ENCODE measurements around the gene PLXNA4.
"Not testable (repeated sequence)": the region's sequence is repeated elsewhere in the genome, so short reads cannot be mapped to it uniquely, and the experiment has no call there.

PLXNA4 gene

DNA sequence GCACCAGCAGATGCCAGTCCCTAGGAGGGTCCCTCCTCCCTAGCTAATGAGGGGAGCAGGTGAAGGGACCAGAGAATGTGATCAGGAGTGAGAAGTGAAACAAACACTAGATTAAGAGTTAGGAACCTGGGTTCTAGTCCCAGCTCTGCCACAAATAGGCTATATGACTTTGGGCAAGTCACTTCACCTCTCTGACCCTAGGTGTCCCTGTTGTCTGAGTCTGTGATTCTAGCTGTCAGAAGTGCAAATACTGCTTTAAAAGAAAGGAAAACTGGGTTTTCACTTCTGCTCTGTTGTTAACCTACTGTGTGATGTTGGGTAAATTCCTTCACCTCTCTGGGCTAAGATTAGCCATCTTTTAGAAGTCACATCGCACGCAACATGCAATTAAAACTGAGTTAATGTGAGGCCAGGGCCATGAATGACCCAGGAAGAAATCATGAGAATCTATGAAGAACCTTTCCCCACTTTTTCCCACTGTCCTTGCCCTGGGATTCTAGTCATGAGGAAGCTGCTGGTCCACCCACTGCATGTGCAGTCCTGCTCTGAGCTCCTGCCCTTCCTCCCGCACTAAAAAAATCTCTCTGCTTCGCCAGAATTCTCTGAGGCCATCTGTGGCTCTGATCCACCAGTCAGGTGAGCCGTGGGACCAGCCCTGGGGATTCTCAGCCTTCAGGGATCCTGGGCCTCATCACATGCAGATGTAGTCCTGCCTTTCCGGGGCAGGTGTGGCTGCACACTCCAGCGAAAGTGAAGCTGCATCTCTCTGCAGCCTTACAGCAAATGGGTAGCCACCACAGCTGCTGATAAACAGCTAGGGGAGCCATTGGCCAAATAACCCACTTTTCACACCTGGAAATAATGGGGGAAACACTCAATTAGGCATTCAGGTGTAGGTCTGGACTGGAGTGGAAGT, 181.7 kb downstream of the PLXNA4 start:
- DNase-seq (ENCODE audit: low read depth in 1 of 2, low spot score in 1 of 2): no peak

DNA sequence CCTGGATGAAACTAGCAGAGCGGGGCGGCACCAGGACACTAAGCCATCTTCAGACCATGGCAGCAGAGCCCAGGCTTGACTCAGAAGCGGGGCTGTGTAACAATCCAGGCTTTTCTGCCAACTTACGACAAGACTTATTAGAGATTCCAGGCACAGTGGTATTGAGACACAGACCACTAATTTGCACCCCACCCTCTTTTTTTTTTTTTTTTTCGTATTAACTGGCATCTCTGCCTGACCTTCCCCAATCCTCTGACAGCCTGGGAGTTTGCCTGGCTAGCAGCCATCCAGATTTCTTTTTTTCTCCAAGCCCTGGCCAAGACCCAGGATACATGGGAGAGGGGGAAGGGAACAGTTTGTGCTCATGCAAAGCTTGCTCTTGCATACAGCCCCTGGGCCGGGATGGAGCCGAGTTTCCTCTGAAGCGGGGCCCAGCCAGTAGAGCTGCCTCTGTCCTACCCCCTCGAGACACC, 182.4 kb downstream of the PLXNA4 start:
- DNase-seq (ENCODE audit: low read depth in 1 of 2, low spot score in 1 of 2): no peak

DNA sequence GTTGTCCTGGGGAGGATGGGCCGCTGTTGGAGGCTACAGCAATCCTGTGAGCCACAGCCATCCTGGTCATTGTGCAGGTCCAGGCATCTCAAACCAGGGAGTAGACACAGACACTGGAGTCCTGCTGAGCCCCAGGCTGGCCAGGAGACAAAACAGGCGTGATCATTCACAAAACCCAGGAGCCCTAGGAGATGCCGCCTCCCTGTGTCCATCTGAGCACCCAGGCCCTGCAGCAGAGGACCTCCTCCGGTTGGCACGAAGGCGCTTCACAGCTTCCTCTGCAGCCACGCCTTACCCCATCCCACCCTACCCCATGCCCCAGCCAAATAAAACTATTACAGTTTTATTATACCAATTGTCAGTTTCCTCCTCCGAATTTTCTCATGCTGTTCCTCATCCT, 183.6 kb downstream of the PLXNA4 start:
- no peak for DNase-seq (ENCODE audit: low read depth in 1 of 2, low spot score in 1 of 2)

GRCh38 chr7:132390705-132391104, 185.6 kb downstream of the PLXNA4 start:
- DNase-seq (ENCODE audit: low read depth in 1 of 2, low spot score in 1 of 2): no peak

GRCh38 chr7:132390049-132390448, 186.2 kb downstream of the PLXNA4 start:
- not testable (repeated sequence) for DNase-seq (ENCODE audit: low read depth in 1 of 2, low spot score in 1 of 2)

DNA sequence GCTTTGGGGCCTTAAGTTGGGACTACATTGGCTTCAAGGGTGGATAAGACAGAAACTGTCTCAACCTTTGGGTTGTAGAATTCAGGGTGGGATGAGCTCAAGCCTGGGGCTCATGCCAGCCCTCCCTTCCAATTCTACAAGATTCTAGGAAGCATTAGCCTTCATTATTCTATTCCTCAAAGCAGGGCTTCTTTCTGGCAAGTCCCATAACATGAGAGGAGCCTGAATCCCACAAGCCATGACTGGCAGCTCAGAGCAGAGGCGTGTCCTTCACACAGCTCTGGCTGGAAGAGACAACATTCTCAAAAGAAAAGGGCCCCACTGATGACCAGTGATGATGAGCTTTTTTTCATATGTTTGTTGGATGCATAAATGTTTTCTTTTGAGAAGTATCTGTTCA, 187.6 kb downstream of the PLXNA4 start:
- no peak for DNase-seq (ENCODE audit: low read depth in 1 of 2, low spot score in 1 of 2)

DNA sequence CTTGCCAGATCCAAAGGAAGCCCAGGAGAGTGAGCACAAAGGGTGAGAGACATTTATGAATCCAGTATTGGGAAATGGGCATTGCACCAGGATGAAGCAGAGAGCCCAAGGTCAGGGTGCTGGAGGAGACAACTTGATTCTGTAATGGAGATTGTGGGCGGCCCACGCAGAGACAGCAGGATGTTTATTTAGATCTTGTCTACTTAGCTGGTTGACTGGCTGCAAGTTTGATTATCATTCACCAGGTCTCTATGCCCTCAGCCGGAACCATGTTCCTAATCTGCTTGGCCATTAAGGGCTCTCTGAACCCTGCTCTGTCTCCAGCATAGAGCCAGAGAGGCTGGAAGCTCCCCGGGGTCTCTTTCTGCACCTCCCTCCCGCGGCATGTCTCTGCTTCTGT, 188.7 kb downstream of the PLXNA4 start:
- DNase-seq (ENCODE audit: low read depth in 1 of 2, low spot score in 1 of 2): no peak

GRCh38 chr7:132386201-132386681, 190.0 kb downstream of the PLXNA4 start:
- DNase-seq (ENCODE audit: low read depth in 1 of 2, low spot score in 1 of 2): no peak

- DNase-seq (ENCODE audit: low read depth in 1 of 2, low spot score in 1 of 2): no peak
These were observed 192.3 kb downstream of the PLXNA4 start for GRCh38 chr7:132383962-132384361.

DNA sequence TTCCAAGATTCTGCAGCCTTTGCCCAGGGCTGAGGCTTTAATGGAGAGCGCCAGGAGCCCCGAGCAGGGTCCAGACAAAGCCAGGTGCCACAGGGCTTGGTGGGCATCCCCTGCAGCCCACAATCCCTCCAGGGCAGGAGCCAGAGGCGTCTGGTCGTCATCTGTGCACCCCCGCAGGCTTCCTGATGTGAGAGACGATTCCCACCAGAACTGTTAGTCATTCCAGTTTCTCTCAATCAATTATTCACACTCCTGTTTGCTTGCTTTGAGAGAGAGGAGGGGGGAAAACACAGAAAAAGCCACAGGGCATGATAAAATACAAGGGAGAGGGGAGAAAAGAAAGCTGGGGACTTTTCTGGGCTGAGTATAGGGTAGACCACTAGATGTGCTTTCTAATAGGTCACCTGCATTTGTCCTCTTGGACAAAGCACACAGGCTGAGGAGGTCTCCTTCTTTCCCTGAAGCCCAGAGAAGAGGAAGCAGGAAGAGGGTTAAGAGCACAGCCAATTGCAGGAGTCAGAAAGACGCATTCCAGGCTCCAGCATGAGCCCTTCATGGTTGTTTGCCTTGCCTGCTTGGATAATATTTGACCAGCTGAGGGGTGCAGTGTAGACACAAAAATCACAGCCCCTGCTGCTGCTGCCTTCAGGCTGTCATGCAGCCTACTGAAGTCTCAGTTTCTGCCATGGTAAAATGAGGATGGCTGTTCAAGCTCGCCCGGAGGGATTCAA, 194.4 kb downstream of the PLXNA4 start:
- no peak for DNase-seq (ENCODE audit: low read depth in 1 of 2, low spot score in 1 of 2)

- no peak for DNase-seq (ENCODE audit: low read depth in 1 of 2, low spot score in 1 of 2)
These were observed 196.2 kb downstream of the PLXNA4 start for GRCh38 chr7:132380059-132380458.

DNA sequence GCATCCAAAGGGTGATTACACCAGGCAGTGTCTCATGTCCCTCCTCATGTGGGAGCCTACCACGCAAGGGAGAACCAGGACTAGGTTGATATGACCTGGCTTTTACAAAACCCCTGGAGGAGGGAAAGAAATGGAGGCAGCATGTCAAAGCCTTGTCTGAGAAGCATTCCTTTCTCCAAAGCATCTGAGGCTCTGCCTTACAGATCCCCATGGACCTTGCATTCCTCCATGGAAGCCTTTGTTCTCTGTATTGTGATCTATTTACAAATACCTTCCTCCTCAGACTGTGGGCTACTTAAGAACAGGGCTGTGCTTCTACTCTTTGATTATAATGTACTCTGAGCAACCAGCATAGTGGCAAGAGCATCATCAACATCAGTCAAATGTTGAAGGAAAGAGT, 197.0 kb downstream of the PLXNA4 start:
- DNase-seq (ENCODE audit: low read depth in 1 of 2, low spot score in 1 of 2): no peak

DNA sequence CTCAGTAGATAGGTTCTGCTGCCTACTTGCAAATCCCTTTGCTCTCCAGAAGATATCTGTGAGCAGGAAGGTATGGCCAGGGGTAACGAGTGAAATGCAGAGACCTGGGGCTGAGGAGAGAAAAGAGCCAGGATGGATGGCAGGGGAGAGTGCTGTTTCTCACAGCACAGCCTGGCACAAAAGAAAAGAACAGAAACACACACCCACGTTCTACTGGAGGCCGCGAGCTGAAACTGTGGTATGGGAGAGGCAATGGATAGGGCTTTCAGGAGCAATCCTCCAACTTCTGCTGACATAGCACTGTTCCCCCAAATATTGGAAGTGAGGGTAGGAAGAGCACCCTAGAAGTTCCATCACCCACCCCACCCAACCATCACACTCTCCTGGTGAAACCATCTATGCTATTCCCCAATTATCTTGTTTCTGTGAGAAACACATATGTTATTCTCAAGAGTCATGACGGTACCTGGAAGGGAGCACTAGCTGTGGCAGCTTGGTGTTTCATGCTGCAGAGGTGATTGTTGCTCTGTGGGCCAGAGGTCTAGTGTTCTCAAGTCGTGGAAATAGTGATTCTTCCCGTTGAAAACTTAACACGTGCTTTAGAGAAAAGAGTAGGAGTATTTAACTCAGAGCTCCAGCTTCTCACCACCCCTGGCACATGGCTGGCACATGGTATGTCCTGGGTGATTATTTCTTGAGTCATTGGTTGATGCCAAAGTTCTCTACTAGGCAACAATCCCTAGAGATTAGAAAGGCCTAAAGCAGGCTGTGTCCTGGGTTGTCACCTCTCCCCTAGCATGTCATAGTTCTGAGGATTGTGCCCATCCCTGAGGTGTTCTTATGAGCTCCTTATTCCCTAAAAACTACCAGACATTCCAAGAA, 198.3 kb downstream of the PLXNA4 start:
- DNase-seq (ENCODE audit: low read depth in 1 of 2, low spot score in 1 of 2): no peak

DNA sequence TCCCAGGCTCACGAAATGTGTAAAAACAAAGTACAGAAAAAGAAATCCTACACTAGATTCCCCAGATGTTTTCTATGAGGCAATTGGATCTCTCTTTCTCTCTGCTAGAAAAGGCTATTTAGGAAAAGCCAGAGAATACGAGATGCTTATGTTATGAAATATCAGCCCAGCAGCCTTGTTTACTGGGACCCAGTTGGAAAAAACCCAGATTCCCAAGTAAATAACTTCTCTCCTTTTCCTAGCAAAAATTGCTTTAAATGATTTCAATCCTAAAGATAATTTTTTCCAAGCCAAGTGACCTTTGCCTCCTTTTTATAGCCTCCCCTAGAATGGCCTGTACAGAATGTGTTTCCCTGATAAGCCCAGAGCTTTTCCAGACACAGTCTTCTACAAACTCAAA, 199.3 kb downstream of the PLXNA4 start:
- no peak for DNase-seq (ENCODE audit: low read depth in 1 of 2, low spot score in 1 of 2)

- no peak for DNase-seq (ENCODE audit: low read depth in 1 of 2, low spot score in 1 of 2)
These were observed 199.8 kb downstream of the PLXNA4 start for GRCh38 chr7:132376361-132377013.

DNA sequence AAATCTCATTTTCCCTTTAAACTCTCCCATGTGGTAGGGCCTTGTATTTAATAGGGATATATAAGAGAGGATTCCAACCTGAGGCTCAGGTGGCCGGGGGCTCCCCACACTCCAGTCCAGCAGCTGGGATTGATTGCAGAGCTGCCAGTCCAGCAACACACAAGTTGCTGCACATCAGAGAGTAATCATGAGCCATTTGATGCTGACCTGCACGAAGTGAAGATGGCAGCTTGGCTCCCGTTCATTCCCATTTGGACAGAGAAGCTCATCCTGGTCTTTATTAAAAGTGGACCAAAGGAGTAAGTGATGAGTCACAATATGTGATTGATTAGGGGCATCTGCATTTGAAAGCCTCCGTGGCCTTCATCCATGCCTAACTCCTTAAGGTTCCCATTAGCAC, 202.4 kb downstream of the PLXNA4 start:
- no peak for DNase-seq (ENCODE audit: low read depth in 1 of 2, low spot score in 1 of 2)

GRCh38 chr7:132373041-132373440, 203.2 kb downstream of the PLXNA4 start:
- DNase-seq (ENCODE audit: low read depth in 1 of 2, low spot score in 1 of 2): no peak

DNA sequence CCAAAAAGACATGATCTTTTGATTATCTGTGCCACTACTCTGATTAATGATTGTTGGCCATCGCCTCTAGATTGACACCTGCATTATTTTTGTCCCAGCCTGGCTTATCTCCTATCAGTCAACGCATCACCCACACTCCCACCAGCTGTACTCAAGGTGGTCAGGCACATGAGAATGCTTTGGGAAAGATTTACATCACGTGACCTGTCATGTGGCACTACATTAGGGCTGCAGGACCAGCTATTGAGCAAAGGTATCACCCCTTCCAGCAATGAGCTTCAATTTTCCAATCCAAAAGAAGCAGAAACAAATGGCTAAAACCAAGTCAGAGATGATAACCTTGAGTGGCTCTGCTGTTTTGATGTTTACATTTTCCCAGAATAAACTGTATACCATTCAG, 204.3 kb downstream of the PLXNA4 start:
- no peak for DNase-seq (ENCODE audit: low read depth in 1 of 2, low spot score in 1 of 2)

DNA sequence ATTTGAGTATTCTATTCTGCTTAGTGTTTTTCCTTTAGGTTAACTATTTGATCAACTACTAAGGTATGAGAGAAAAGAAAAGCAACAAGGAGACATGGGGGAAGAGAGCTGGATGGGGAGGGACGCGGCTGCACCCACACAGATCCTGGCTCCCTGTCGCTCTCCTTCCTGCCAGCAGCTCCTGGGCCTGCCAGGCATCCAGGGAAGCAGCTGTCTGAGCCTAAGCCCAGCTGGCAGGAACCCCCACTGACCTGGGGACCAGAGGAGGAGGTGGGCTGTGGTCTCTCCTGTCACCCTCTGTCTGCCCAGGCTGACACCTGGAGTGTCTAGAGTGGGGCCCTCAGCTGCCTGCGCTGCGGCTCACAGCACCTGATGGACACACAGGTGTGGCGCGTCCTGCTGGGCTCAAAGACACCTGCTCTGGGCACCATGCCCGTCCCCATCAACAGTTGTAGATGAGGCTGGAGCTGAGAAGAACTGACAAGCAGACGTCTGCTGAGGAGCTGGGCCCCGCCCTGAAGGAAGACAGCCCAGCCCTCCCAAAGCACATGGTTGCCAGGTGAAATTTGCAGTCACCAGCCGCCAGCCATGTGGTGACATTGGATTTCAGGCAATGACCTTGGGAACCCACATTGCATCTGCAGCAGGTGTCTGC, 207.9 kb downstream of the PLXNA4 start:
- no peak for DNase-seq (ENCODE audit: low read depth in 1 of 2, low spot score in 1 of 2)

DNA sequence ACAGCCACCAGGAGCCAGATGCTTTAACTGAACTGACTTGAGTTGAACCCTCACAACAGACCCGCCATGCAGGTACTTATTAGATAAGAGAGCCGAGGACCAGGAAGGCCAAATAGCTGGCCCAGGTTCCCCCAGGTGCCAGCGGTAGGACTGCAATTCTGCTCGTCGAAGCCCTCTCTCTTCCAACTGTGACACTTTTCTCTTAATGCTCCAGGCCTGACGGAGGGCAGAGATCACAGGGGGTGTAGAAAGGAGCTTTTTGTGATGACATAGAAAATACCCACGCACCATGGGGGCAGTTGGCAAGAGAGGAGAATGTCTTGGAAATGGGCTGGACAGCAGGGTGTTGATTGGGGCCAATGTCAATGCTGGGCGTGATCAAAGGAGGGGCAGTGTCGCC, 208.5 kb downstream of the PLXNA4 start:
- DNase-seq (ENCODE audit: low read depth in 1 of 2, low spot score in 1 of 2): no peak
